Measurements from ENCODE around the gene NMBR. TPM values are rescaled to one million over a fixed set of nuclear protein-coding genes. Genes with fewer than 3 reads are reported as not detected.
A peak's percentile ranks its signal among the peaks of the same experiment; 100 is the strongest.

Gene NMBR
- total RNA-seq, 1 experiment from 2014 or later: not detected

DNA sequence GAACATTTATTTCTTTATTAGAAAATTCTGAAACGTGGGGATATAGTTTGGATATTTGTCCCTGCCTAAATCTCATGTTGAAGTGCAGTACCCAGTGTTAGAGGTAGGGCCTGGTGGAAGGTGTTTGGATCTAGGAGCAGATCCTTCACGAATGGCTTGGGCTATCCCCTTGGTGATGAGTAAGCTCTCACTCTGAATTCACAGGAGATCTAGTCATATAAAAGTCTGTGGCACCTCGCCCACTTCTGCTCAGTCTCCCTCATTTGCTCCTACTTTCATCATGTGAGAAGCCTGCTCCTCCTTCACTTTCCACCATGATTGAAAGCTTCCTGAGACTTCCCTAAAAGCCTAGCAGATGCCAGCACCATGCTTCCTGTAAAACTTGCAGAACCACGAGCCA, 111.0 kb downstream of the NMBR start:
- in situ Hi-C loops (cut with HindIII; ENCODE audit: low pct_unique_long_range_greater_than_20kb, low sequenced_read_pairs): no loop called here
- H3K9me3 ChIP-seq (ENCODE audit: control insufficient read depth, insufficient read depth, low read depth, low read length): no peaks in the 10 kb centered on the region; the same call in 1 of the 2 replicates
- ATAC-seq (no peak), DNase-seq (ENCODE audit: low read depth, low spot score) (no peak)
- ChIA-PET POLR2A (no interaction called here), CTCF (no interaction called here)
- no peaks in the 10 kb centered on the region for H3K27me3 ChIP-seq (ENCODE audit: control insufficient read depth, insufficient read depth, low read length)
- H3K4me3 ChIP-seq (ENCODE audit: low read depth in 2 of 2, low read length in 2 of 2): no peak overlapping the region
- intact Hi-C loops (cut with micrococcal nuclease; ENCODE audit: unreplicated experiment): no loop called here
- H3K27ac ChIP-seq (ENCODE audit: low read length): no peak overlapping the region
- peaks cover 7% of the 10 kb centered on the region; the same call in 1 of the 2 replicates for H3K4me1 ChIP-seq (ENCODE audit: control insufficient read depth, insufficient read depth, low read length)
- H3K36me3 ChIP-seq (ENCODE audit: control insufficient read depth, insufficient read depth, low read length): no peaks in the 10 kb centered on the region
- no TSS peak for BruUV-seq (replicated peaks)
- no peak for TF ChIP-seq TCF7L2 (IDR thresholded peaks at IDR 0.05; ENCODE audit: low read depth, low read length)
- TF ChIP-seq, protein P1, sequence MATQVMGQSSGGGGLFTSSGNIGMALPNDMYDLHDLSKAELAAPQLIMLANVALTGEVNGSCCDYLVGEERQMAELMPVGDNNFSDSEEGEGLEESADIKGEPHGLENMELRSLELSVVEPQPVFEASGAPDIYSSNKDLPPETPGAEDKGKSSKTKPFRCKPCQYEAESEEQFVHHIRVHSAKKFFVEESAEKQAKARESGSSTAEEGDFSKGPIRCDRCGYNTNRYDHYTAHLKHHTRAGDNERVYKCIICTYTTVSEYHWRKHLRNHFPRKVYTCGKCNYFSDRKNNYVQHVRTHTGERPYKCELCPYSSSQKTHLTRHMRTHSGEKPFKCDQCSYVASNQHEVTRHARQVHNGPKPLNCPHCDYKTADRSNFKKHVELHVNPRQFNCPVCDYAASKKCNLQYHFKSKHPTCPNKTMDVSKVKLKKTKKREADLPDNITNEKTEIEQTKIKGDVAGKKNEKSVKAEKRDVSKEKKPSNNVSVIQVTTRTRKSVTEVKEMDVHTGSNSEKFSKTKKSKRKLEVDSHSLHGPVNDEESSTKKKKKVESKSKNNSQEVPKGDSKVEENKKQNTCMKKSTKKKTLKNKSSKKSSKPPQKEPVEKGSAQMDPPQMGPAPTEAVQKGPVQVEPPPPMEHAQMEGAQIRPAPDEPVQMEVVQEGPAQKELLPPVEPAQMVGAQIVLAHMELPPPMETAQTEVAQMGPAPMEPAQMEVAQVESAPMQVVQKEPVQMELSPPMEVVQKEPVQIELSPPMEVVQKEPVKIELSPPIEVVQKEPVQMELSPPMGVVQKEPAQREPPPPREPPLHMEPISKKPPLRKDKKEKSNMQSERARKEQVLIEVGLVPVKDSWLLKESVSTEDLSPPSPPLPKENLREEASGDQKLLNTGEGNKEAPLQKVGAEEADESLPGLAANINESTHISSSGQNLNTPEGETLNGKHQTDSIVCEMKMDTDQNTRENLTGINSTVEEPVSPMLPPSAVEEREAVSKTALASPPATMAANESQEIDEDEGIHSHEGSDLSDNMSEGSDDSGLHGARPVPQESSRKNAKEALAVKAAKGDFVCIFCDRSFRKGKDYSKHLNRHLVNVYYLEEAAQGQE (IDR thresholded peaks at IDR 0.05; ENCODE audit: insufficient read depth in 1 of 2, low read depth in 2 of 2, low read length in 1 of 2): no peak
- TF ChIP-seq, protein P2, sequence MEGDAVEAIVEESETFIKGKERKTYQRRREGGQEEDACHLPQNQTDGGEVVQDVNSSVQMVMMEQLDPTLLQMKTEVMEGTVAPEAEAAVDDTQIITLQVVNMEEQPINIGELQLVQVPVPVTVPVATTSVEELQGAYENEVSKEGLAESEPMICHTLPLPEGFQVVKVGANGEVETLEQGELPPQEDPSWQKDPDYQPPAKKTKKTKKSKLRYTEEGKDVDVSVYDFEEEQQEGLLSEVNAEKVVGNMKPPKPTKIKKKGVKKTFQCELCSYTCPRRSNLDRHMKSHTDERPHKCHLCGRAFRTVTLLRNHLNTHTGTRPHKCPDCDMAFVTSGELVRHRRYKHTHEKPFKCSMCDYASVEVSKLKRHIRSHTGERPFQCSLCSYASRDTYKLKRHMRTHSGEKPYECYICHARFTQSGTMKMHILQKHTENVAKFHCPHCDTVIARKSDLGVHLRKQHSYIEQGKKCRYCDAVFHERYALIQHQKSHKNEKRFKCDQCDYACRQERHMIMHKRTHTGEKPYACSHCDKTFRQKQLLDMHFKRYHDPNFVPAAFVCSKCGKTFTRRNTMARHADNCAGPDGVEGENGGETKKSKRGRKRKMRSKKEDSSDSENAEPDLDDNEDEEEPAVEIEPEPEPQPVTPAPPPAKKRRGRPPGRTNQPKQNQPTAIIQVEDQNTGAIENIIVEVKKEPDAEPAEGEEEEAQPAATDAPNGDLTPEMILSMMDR (IDR thresholded peaks at IDR 0.05): no peak
- no peak for TF ChIP-seq SIN3A (IDR thresholded peaks at IDR 0.05; ENCODE audit: borderline replicate concordance, insufficient read depth, low read depth, low read length)
- TF ChIP-seq POLR2AphosphoS5 (IDR thresholded peaks at IDR 0.05; ENCODE audit: low read depth, low read length): no peak

DNA sequence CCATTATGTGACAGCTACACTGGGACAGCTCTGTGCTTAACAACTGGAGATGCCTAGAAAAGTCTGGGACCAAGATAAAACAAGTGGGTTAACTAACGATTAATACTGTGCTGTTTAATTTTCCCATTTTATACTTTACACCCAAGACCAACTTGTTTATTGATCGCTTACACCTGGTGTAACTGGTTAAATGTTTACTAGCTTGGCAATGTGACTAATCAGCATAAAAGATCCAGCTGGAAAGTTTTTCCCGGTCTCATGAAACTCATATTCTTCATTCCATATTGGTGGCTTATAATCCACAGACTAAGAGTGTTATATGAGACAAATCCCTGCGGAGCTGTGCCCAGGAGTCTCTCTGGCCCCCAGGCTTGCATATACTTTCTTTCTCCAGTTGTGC, 115.9 kb downstream of the NMBR start:
- Histone ChIP-seq H3K4me3 (ENCODE audit: low read depth in 2 of 2, low read length in 2 of 2) (peak overlapping the region in 1 of 2 experiments; percentile 6; a peak in 1 of 4 replicates), H3K36me3 (ENCODE audit: control insufficient read depth, insufficient read depth, low read length) (no peaks in the 10 kb centered on the region), H3K9me3 (ENCODE audit: control insufficient read depth, insufficient read depth, low read depth, low read length) (no peaks in the 10 kb centered on the region; the same call in 1 of the 2 replicates), H3K27ac (ENCODE audit: low read length) (peak overlapping the region; percentile 24; the same call in 1 of the 2 replicates), H3K27me3 (ENCODE audit: control insufficient read depth, insufficient read depth, low read length) (no peaks in the 10 kb centered on the region), H3K4me1 (ENCODE audit: control insufficient read depth, insufficient read depth, low read length) (peaks cover 13% of the 10 kb centered on the region; the same call in 1 of the 2 replicates)
- in situ Hi-C loops (cut with HindIII; ENCODE audit: low pct_unique_long_range_greater_than_20kb, low sequenced_read_pairs) (no loop called here), intact Hi-C loops (cut with micrococcal nuclease; ENCODE audit: unreplicated experiment) (no loop called here)
- TF ChIP-seq TCF7L2 (IDR thresholded peaks at IDR 0.05; ENCODE audit: low read depth, low read length) (no peak), POLR2AphosphoS5 (IDR thresholded peaks at IDR 0.05; ENCODE audit: low read depth, low read length) (no peak), SIN3A (IDR thresholded peaks at IDR 0.05; ENCODE audit: borderline replicate concordance, insufficient read depth, low read depth, low read length) (no peak)
- TF ChIP-seq, protein P2 (IDR thresholded peaks at IDR 0.05): no peak
- TF ChIP-seq, protein P1 (IDR thresholded peaks at IDR 0.05; ENCODE audit: insufficient read depth in 1 of 2, low read depth in 2 of 2, low read length in 1 of 2): no peak
- DNase-seq (ENCODE audit: low read depth, low spot score) (no peak), ATAC-seq (no peak)
- BruUV-seq (replicated peaks): no TSS peak
- ChIA-PET POLR2A (interaction anchor here (0.6 kb wide), 1 partner anchor 79 kb away, joined by 5 read pairs; no protein-coding TSS in a partner anchor), CTCF (no interaction called here)

Data from Panc1 (cell line).